H1 (cell line): Measurements from ENCODE around the gene KCNH4. TPM values are rescaled to one million over a fixed set of nuclear protein-coding genes. Genes with fewer than 3 reads are reported as not detected.

ENCODE experiments used
- CTCF ChIA-PET: fragments of 300-600 bp; sonication (Branson Sonifier 250); formaldehyde crosslinking; loops from one replicate; lab custom pipeline; 2021; ENCODE audit not compliant: partially characterized antibody; lab: Charles Lee
- POLR2A ChIA-PET: fragments of 300-600 bp; sonication (Branson Sonifier 250); formaldehyde crosslinking; loops from one replicate; lab custom pipeline; 2021; ENCODE audit warnings: inconsistent platforms; ENCODE audit not compliant: partially characterized antibody; lab: Charles Lee
- DNase-seq, 2 experiments: peaks; one replicate each; pipeline versions ENCODE4 v3.0.0 to v3.0.0-alpha.2; 2010 to 2022; ENCODE audit warnings: low spot score in 2 of 2, low read depth in 1 of 2, mixed read lengths in 1 of 2
- FAIRE-seq: peaks from 2 replicates; lab custom pipeline; 2011; peaks lifted over from hg19 to GRCh38; lab: Jason Lieb, UNC
- H2AFZ ChIP-seq: 2 replicates; pipeline ENCODE4 v1.8.1; 2012; ENCODE audit warnings: low read length, inconsistent platforms
- H2AK5ac ChIP-seq: 2 replicates; pipeline ENCODE4 v1.6.1; 2013; ENCODE audit warnings: low read depth, low read length
- H2BK120ac ChIP-seq: replicated peaks from 2 replicates; pipeline ENCODE3; 2013; ENCODE audit warnings: low read depth, low read length, inconsistent platforms
- H2BK12ac ChIP-seq: 2 replicates; pipeline ENCODE4 v1.6.1; 2013; ENCODE audit warnings: low read depth, low read length
- H2BK15ac ChIP-seq: 2 replicates; pipeline ENCODE4 v1.6.1; 2013; ENCODE audit warnings: low read length
- H2BK20ac ChIP-seq: 2 replicates; pipeline ENCODE4 v1.6.1; 2013; ENCODE audit warnings: low read length
- H2BK5ac ChIP-seq: 2 replicates; pipeline ENCODE4 v1.6.1; 2013; ENCODE audit warnings: low read depth, low read length
- H3K14ac ChIP-seq: 2 replicates; pipeline ENCODE4 v1.6.1; 2013; ENCODE audit warnings: inconsistent platforms; ENCODE audit not compliant: insufficient read length
- H3K18ac ChIP-seq: 2 replicates; pipeline ENCODE4 v1.6.1; 2013; ENCODE audit warnings: low read length; ENCODE audit errors: extremely low read depth
- H3K23ac ChIP-seq: 2 replicates; pipeline ENCODE4 v1.6.1; 2013; ENCODE audit warnings: inconsistent platforms; ENCODE audit not compliant: insufficient read length
- H3K23me2 ChIP-seq: 2 replicates; pipeline ENCODE4 v1.6.1; 2013; ENCODE audit warnings: low read depth, low read length
- H3K27ac ChIP-seq: 2 replicates; pipeline ENCODE4 v1.6.1; 2011; ENCODE audit warnings: low read depth, low read length, inconsistent platforms
- H3K27me3 ChIP-seq, 4 experiments: replicated peaks in 1 of 4; 1 replicate in 1 of 4; 2 replicates in 3 of 4; pipeline versions ENCODE4 v1.6.1 to v1.8.1; 2011 to 2013; ENCODE audit warnings: low read length in 3 of 4, mild to moderate bottlenecking in 3 of 4, inconsistent platforms in 2 of 4, mixed read lengths in 2 of 4, moderate library complexity in 1 of 4; ENCODE audit not compliant: control insufficient read depth in 3 of 4, insufficient read depth in 3 of 4; ENCODE audit errors: extremely low read depth in 1 of 4
- H3K36me3 ChIP-seq, 4 experiments: 2 replicates each; pipeline versions ENCODE4 v1.6.1 to v1.8.1; 2011 to 2013; ENCODE audit warnings: mild to moderate bottlenecking in 4 of 4, low read length in 3 of 4, moderate library complexity in 2 of 4, control low read depth in 1 of 4, inconsistent platforms in 1 of 4; ENCODE audit not compliant: insufficient read depth in 4 of 4, control insufficient read depth in 2 of 4
- H3K4ac ChIP-seq: replicated peaks from 2 replicates; pipeline ENCODE3; 2013; ENCODE audit warnings: low read length, low read depth, mixed read lengths, inconsistent platforms; ENCODE audit not compliant: insufficient read length
- H3K4me1 ChIP-seq, 4 experiments: replicated peaks in 1 of 4; 1 replicate in 1 of 4; 2 replicates in 3 of 4; pipeline versions ENCODE4 v1.6.1 to v1.8.1; 2011 to 2013; ENCODE audit warnings: low read length in 3 of 4, inconsistent platforms in 2 of 4, mixed read lengths in 1 of 4; ENCODE audit not compliant: insufficient read depth in 4 of 4, control insufficient read depth in 3 of 4
- H3K4me2 ChIP-seq, 2 experiments: 2 replicates each; pipeline versions ENCODE4 v1.6.1 to v1.8.1; 2011 to 2013; ENCODE audit warnings: low read depth in 2 of 2, low read length in 2 of 2, control low read depth in 1 of 2, inconsistent platforms in 1 of 2, mild to moderate bottlenecking in 1 of 2; ENCODE audit not compliant: insufficient read depth in 1 of 2
- H3K4me3 ChIP-seq, 4 experiments: fragments of 200-600, 300-600 bp in 1 of 4; sonication (generic), shearing (Covaris generic), sonication (Bioruptor Twin) in 1 of 4; 2 replicates each; pipeline versions ENCODE4 v1.5.1 to v1.8.1; 2011 to 2016; ENCODE audit warnings: low read length in 4 of 4, low read depth in 3 of 4, control low read depth in 2 of 4, inconsistent platforms in 2 of 4, mild to moderate bottlenecking in 2 of 4, mixed read lengths in 1 of 4, moderate library complexity in 1 of 4; ENCODE audit not compliant: insufficient read depth in 2 of 4; ENCODE audit errors: extremely low read depth in 1 of 4
- H3K56ac ChIP-seq: replicated peaks from 2 replicates; pipeline ENCODE3; 2013; ENCODE audit warnings: low read depth, mild to moderate bottlenecking, mixed read lengths, low read length, inconsistent platforms; ENCODE audit not compliant: insufficient read length
- H3K79me1 ChIP-seq: 2 replicates; pipeline ENCODE4 v1.6.1; 2013; ENCODE audit warnings: low read depth, low read length, control low read depth
- H3K79me2 ChIP-seq, 2 experiments: 2 replicates each; pipeline versions ENCODE4 v1.6.1 to v1.8.1; 2012 to 2013; ENCODE audit warnings: low read length in 2 of 2, mild to moderate bottlenecking in 2 of 2, inconsistent platforms in 1 of 2; ENCODE audit not compliant: insufficient read depth in 2 of 2, control insufficient read depth in 1 of 2
- H3K9ac ChIP-seq, 4 experiments: replicated peaks in 1 of 4; 1 replicate in 1 of 4; 2 replicates in 3 of 4; pipeline versions ENCODE4 v1.6.1 to v1.8.1; 2011 to 2013; ENCODE audit warnings: low read depth in 3 of 4, low read length in 3 of 4, control low read depth in 2 of 4, mild to moderate bottlenecking in 2 of 4, moderate library complexity in 2 of 4, inconsistent platforms in 1 of 4; ENCODE audit errors: extremely low read depth in 1 of 4
- H3K9me3 ChIP-seq, 2 experiments: 2 replicates each; pipeline versions ENCODE4 v1.6.1 to v1.8.1; 2012 to 2013; ENCODE audit warnings: mild to moderate bottlenecking in 2 of 2, moderate library complexity in 2 of 2, control low read depth in 1 of 2, inconsistent platforms in 1 of 2, low read depth in 1 of 2, low read length in 1 of 2, mixed read lengths in 1 of 2; ENCODE audit not compliant: insufficient read depth in 2 of 2
- H4K20me1 ChIP-seq, 2 experiments: replicated peaks in 1 of 2; 2 replicates each; pipeline versions ENCODE3 to v1.8.1; 2011 to 2013; ENCODE audit warnings: inconsistent platforms in 2 of 2, low read length in 2 of 2, mild to moderate bottlenecking in 1 of 2; ENCODE audit not compliant: insufficient read depth in 2 of 2, control insufficient read depth in 1 of 2
- H4K5ac ChIP-seq: 2 replicates; pipeline ENCODE4 v1.6.1; 2013; ENCODE audit warnings: low read length, low read depth, mixed read lengths, inconsistent platforms; ENCODE audit not compliant: insufficient read length
- H4K8ac ChIP-seq: 2 replicates; pipeline ENCODE4 v1.8.0; 2013; ENCODE audit warnings: mild to moderate bottlenecking, moderate library complexity, low read length, inconsistent platforms; ENCODE audit not compliant: insufficient read depth; ENCODE audit errors: extremely low read depth
- H4K91ac ChIP-seq: replicated peaks from 2 replicates; pipeline ENCODE3; 2013; ENCODE audit warnings: low read length, mixed read lengths, inconsistent platforms; ENCODE audit not compliant: insufficient read length
- HDAC2 ChIP-seq, 2 experiments: fragments of 300-600 bp in 1 of 2; sonication (generic) in 1 of 2; IDR thresholded peaks; 2 replicates each; pipeline ENCODE4 v1.6.1; 2011 to 2012; ENCODE audit warnings: low read depth in 2 of 2, low read length in 2 of 2, mild to moderate bottlenecking in 2 of 2, moderate library complexity in 2 of 2, borderline replicate concordance in 1 of 2, inconsistent platforms in 1 of 2
- RAD21 ChIP-seq, 2 experiments: IDR thresholded peaks in 1 of 2; conservative IDR thresholded peaks in 1 of 2; 2 replicates each; pipeline ENCODE4 v1.6.1; 2011; ENCODE audit warnings: low read depth in 2 of 2, low read length in 2 of 2, improper control_type of control experiment in 1 of 2, inconsistent platforms in 1 of 2, mild to moderate bottlenecking in 1 of 2, moderate library complexity in 1 of 2
- WGBS, 2 experiments: shearing (Covaris generic) in 1 of 2; methylation state at CpG; one replicate each; pipeline versions ENCODE4 v1.1.6 to v1.1.7; 2013 to 2015; ENCODE audit warnings: low lambda C conversion rate in 2 of 2, mixed read lengths in 2 of 2, inconsistent platforms in 1 of 2, low coverage in 1 of 2, missing lambda C conversion rate in 1 of 2; ENCODE audit not compliant: insufficient replicate concordance in 2 of 2, insufficient coverage in 1 of 2, insufficient read length in 1 of 2; ENCODE audit errors: extremely low coverage in 1 of 2, missing lambda C conversion rate in 1 of 2; 5-methylcytosine and 5-hydroxymethylcytosine counted together
- polyA plus RNA-seq, 7 experiments: library from polyadenylated mRNA; depleted of rRNA in 3 of 7; stranded (reverse) in 5 of 7; unstranded in 2 of 7; fragments of >200 nt in 5 of 7; fragments of 200-250 nt in 2 of 7; gene quantifications; 1 replicate in 5 of 7; 2 replicates in 1 of 7; 4 replicates in 1 of 7; pipeline versions ENCODE4 v1.2.1 to v1.2.3, GENCODE V29; 2011 to 2013; ENCODE audit warnings: missing spikeins in 2 of 7, mixed read lengths in 2 of 7
- total RNA-seq: library from RNA; stranded (reverse); fragmentation: NEBNext Ultra II Directional; extraction: Animal tissue kit (Norgen Biotek cat#: 25700); gene quantifications from 2 replicates; pipeline ENCODE4 v1.2.1, GENCODE V29; 2021
- TF ChIP-seq, protein P1 (sequence below), 3 experiments: IDR thresholded peaks; 1 replicate in 2 of 3; 2 replicates in 1 of 3; pipeline versions ENCODE4 v1.5.1 to v1.6.1; 2011; ENCODE audit warnings: low read length in 3 of 3, mild to moderate bottlenecking in 3 of 3, inconsistent platforms in 2 of 3, low read depth in 1 of 3, moderate library complexity in 1 of 3; ENCODE audit not compliant: insufficient read depth in 1 of 3; ENCODE audit errors: control extremely low read depth in 1 of 3

Gene KCNH4
- total and polyA plus RNA-seq, 2 of the 8 experiments (the other 6 are each of a cell fraction or from before 2014, with no cell fraction given), result 0.44 to 0.47 TPM

DNA sequence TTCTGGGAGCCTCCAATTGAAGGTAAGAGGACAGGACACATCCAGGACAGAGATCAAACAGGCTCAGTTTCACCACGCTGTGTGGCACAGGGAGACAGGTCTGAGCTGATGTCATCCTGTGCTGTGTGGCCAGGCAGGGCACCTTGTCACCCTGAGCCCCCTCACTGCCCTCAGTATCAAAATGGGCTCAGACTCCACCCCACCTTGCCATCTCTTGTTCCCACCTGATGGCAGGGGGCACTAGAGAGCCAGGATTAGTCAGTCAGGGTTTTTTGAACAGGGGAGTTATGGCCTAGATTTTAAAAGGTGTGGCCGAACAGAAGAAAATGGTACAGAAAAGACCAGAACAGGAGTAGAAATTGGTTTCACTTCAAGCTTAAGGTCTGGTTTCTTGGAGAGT, 62.4 kb downstream of the KCNH4 start:
- H3K79me2 ChIP-seq, result no peaks in the 10 kb centered on the region
- POLR2A ChIA-PET, result interaction anchor here (0.6 to 1.0 kb wide), 2 partner anchors 97 to 739 kb away, joined by 3 to 4 read pairs; no protein-coding TSS in a partner anchor
- peaks cover 3 to 18% (median 5%) of the 10 kb centered on the region in 4 experiments; a peak in 6 of 8 replicates for H3K36me3 ChIP-seq
- no peak overlapping the region for H3K56ac ChIP-seq
- H3K27ac ChIP-seq, result no peak overlapping the region
- no peaks in the 10 kb centered on the region for H3K9me3 ChIP-seq
- H2AFZ ChIP-seq, result no peak overlapping the region
- no peak overlapping the region for H2BK20ac ChIP-seq
- H4K91ac ChIP-seq, result no peak overlapping the region
- CTCF ChIA-PET, result interaction anchor here (0.6 to 39.4 kb wide), 23 partner anchors 14 to 332 kb away, joined by 3 to 1084 read pairs (median 9); partner anchors contain the start of genes DNAJC7, JUP, KCNH4 and NKIRAS2
- H4K8ac ChIP-seq, result no peak overlapping the region
- no peak overlapping the region for H3K9ac ChIP-seq
- H2AK5ac ChIP-seq, result no peak overlapping the region
- no peak overlapping the region for H2BK15ac ChIP-seq
- no peak overlapping the region for H2BK12ac ChIP-seq
- H3K14ac ChIP-seq, result no peak overlapping the region
- H3K27me3 ChIP-seq, result no peaks in the 10 kb centered on the region; a peak in 2 of 7 replicates
- no peak for TF ChIP-seq HDAC2 (IDR thresholded peaks at IDR 0.05; ENCODE audit: borderline replicate concordance in 1 of 2, low read depth in 2 of 2, low read length in 2 of 2)
- TF ChIP-seq RAD21 (IDR thresholded peaks at IDR 0.05 in 1 of 2, conservative IDR thresholded peaks at IDR 0.05 in 1 of 2; ENCODE audit: low read depth in 2 of 2, low read length in 2 of 2), result peak; percentile 38 to 62
- TF ChIP-seq, protein P1, sequence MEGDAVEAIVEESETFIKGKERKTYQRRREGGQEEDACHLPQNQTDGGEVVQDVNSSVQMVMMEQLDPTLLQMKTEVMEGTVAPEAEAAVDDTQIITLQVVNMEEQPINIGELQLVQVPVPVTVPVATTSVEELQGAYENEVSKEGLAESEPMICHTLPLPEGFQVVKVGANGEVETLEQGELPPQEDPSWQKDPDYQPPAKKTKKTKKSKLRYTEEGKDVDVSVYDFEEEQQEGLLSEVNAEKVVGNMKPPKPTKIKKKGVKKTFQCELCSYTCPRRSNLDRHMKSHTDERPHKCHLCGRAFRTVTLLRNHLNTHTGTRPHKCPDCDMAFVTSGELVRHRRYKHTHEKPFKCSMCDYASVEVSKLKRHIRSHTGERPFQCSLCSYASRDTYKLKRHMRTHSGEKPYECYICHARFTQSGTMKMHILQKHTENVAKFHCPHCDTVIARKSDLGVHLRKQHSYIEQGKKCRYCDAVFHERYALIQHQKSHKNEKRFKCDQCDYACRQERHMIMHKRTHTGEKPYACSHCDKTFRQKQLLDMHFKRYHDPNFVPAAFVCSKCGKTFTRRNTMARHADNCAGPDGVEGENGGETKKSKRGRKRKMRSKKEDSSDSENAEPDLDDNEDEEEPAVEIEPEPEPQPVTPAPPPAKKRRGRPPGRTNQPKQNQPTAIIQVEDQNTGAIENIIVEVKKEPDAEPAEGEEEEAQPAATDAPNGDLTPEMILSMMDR (IDR thresholded peaks at IDR 0.05; ENCODE audit: control extremely low read depth in 1 of 3, insufficient read depth in 1 of 3, low read depth in 1 of 3, low read length in 3 of 3), result peak; percentile 58 to 69 (median 61)
- no peak overlapping the region for H3K4me3 ChIP-seq
- H3K18ac ChIP-seq, result no peak overlapping the region
- no peak overlapping the region for H2BK120ac ChIP-seq
- 82% methylated on average over 2 of the region's 2 CpGs; no CpG with 5 or more reads in 1 of the 2 experiments for WGBS, 2 experiments
- H4K20me1 ChIP-seq, result peaks cover 0 to 5% of the 10 kb centered on the region in 2 experiments
- H3K4me1 ChIP-seq, result peaks cover 0 to 17% (median 13%) of the 10 kb centered on the region in 4 experiments; a peak in 6 of 7 replicates
- peak in 1 of 2 experiments; percentile 66 for DNase-seq
- no peak for FAIRE-seq
- H3K23me2 ChIP-seq, result peaks cover 10% of the 10 kb centered on the region
- no peak overlapping the region for H3K23ac ChIP-seq
- H3K4me2 ChIP-seq, result no peak overlapping the region
- H3K4ac ChIP-seq, result no peak overlapping the region
- H4K5ac ChIP-seq, result no peak overlapping the region
- H2BK5ac ChIP-seq, result no peak overlapping the region
- no peaks in the 10 kb centered on the region; the same call in 1 of the 2 replicates for H3K79me1 ChIP-seq
